Coronary artery (tissue), 2 donors: ENCODE results near the gene KCNQ1.

Experiments used
- DNase-seq: peaks from one replicate; pipeline ENCODE4 v3.0.0-alpha.2; 2017; ENCODE audit warnings: low spot score
- H3K27ac ChIP-seq, 2 donors: fragments of 200-600 bp; sonication (generic); one replicate each; pipeline ENCODE4 v1.5.1; 2016 to 2019
- H3K4me3 ChIP-seq: fragments of 200-600 bp; sonication (generic); 2 replicates; pipeline ENCODE4 v1.5.1; 2016; ENCODE audit warnings: mild to moderate bottlenecking, moderate library complexity
- CTCF ChIP-seq: fragments of 200-600 bp; sonication (generic); IDR thresholded peaks from one replicate; pipeline ENCODE4 v1.5.1; 2019; ENCODE audit warnings: antibody characterized with exemption

The KCNQ1 gene

GRCh38 chr11:2541881-2542361, 97.1 kb downstream of the KCNQ1 start:
- TF ChIP-seq CTCF: no peak
- no peak overlapping the region for H3K27ac ChIP-seq
- H3K4me3 ChIP-seq: no peak overlapping the region
- peak; percentile 46 for DNase-seq

DNA sequence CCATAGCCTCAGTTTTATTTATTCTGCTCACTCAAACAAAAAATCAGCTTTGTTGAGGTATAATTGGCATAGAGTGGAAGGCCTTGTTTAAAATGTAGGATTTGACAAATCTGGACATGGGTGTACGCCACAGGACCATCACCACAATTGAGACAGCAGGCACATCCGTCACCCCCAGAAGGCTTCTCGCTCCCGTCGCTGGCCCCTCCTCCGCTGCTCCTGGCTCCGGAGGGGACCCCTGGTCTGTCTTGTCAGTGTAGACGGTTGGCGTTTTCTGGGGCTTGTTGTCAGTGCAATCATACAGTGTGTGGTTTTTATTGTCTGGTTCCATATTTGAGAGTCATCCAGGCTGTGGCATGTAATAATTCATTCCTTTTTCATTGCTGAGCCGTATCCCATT, 97.6 kb downstream of the KCNQ1 start:
- no peak for TF ChIP-seq CTCF
- peak; percentile 16 for DNase-seq

DNA sequence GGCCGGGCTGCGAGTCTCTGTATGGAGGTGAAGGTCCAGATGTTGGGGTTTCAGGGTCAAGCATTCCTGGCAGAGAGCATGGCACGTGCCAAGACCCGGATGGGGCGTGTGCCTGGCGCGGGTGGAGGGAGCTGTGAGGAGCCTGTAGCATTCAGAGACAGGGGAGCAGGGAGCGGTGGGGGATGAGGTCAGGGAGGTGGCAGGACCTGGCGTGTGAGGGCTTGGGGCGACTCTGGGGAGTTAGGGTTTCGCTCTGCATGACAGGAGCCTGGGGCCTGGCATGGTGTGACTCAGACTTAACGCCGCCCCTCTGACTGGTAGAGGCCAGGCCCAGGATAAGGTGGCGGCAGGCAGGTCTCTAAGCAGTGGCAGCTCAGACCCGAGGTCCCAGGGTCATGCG, 103.0 kb downstream of the KCNQ1 start:
- TF ChIP-seq CTCF: no peak
- H3K4me3 ChIP-seq: no peak overlapping the region
- DNase-seq: no peak
- H3K27ac ChIP-seq: no peak overlapping the region

More for the DNA sequence above, 97.6 kb downstream of the KCNQ1 start:
- no peak overlapping the region for H3K27ac ChIP-seq
- no peak overlapping the region for H3K4me3 ChIP-seq

DNA sequence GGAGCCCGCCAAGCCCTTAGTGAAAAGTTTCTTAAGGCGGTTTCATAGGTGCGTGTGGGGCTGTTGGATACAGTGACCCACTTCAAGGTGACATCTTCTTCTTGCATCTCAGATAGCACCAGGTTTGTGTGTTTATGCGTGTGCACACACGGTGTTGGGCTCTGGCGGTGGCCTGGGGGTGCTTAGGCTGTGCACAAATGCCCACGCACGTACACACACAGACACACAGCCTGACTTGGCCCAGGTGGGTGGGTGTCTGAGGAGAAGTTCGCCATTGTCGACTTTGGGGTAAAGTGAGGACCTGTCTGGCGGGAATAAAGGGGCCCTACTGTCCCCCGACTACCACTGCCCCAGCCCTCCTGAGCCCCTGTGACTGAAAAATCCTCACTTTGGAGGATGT, 103.8 kb downstream of the KCNQ1 start:
- no peak overlapping the region for H3K4me3 ChIP-seq
- DNase-seq: no peak
- no peak for TF ChIP-seq CTCF
- no peak overlapping the region for H3K27ac ChIP-seq

DNA sequence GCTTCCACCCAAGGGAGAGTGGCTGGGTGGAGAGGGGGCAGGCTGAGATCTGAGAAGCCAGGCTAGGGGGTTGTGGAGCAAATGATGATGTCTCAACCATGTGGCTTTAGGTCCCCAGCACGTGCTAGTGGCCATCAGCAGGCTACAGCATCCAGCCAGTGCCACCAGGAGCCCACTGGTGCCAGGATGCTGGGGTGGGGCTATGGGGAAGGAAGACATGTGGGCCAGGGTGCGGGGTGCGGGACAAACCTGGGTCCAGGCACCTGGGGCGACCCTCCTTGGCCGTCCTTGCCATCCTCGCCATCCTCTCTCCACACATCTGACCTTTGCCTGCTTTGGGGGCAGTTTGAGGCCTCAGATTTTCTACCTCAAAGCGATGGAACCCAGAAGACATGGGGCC, 104.3 kb downstream of the KCNQ1 start:
- no peak for DNase-seq
- H3K27ac ChIP-seq: no peak overlapping the region
- no peak overlapping the region for H3K4me3 ChIP-seq
- TF ChIP-seq CTCF: no peak

- DNase-seq: no peak
- Histone ChIP-seq H3K27ac (no peak overlapping the region), H3K4me3 (no peak overlapping the region)
- no peak for TF ChIP-seq CTCF
Observed at GRCh38 chr11:2549491-2549875, 104.7 kb downstream of the KCNQ1 start.

GRCh38 chr11:2549876-2550605, 105.2 kb downstream of the KCNQ1 start:
- no peak overlapping the region for H3K27ac ChIP-seq
- TF ChIP-seq CTCF: no peak
- no peak for DNase-seq
- H3K4me3 ChIP-seq: no peak overlapping the region
